HG02798 (cell line): ENCODE results near the gene CP.
A peak's percentile ranks its signal among the peaks of the same experiment; 100 is the strongest.
"Not testable (repeated sequence)": the region's sequence is repeated elsewhere in the genome, so short reads cannot be mapped to it uniquely, and the experiment has no call there.

ENCODE experiments used
- ATAC-seq: cut with Tn5 transposase; IDR thresholded peaks from one replicate; pipeline ENCODE4 v1.9.1; 2021; ENCODE audit warnings: mild to moderate bottlenecking; ENCODE audit not compliant: unreplicated experiment, poor library complexity

CP gene

GRCh38 chr3:149221783-149222517, at the start of gene CP:
Gene CP (minus strand): TSS chr3:149221829. CDS start chr3:149221792, 37 bp downstream.
- no peak for ATAC-seq

GRCh38 chr3:149270180-149270579, 48.6 kb upstream of the CP start:
- no peak for ATAC-seq

GRCh38 chr3:149269687-149270086, 48.1 kb upstream of the CP start:
- ATAC-seq, result no peak

- peak; percentile 57 for ATAC-seq
Observed at GRCh38 chr3:149267565-149267964, 45.9 kb upstream of the CP start.

GRCh38 chr3:149266736-149267135, 45.1 kb upstream of the CP start:
- no peak for ATAC-seq

GRCh38 chr3:149263856-149264255, 42.2 kb upstream of the CP start:
- ATAC-seq, result no peak

- no peak for ATAC-seq
Observed at GRCh38 chr3:149258714-149259113, 37.1 kb upstream of the CP start.

- no peak for ATAC-seq
Observed at GRCh38 chr3:149258298-149258697, 36.7 kb upstream of the CP start.

- no peak for ATAC-seq
Observed at GRCh38 chr3:149252272-149252671, 30.6 kb upstream of the CP start.

GRCh38 chr3:149251186-149251585, 29.6 kb upstream of the CP start:
- no peak for ATAC-seq

- peak; percentile 51 for ATAC-seq
Observed at GRCh38 chr3:149247929-149248691, 26.5 kb upstream of the CP start.

- ATAC-seq, result no peak
Observed at GRCh38 chr3:149247008-149247710, 25.5 kb upstream of the CP start.

GRCh38 chr3:149245738-149246451, 24.3 kb upstream of the CP start:
- peak; percentile 82 for ATAC-seq

GRCh38 chr3:149243540-149243939, 21.9 kb upstream of the CP start:
- ATAC-seq, result no peak

GRCh38 chr3:149239357-149239936, 17.8 kb upstream of the CP start:
- no peak for ATAC-seq

GRCh38 chr3:149238268-149238667, 16.6 kb upstream of the CP start:
- ATAC-seq, result not testable (repeated sequence)

- ATAC-seq, result no peak
Observed at GRCh38 chr3:149235599-149236424, 14.2 kb upstream of the CP start.

GRCh38 chr3:149234671-149235245, 13.1 kb upstream of the CP start:
- ATAC-seq, result no peak

GRCh38 chr3:149233323-149233722, 11.7 kb upstream of the CP start:
- no peak for ATAC-seq
